Activated CD4-positive, alpha-beta T cell treated with anti-CD3 and anti-CD28 coated beads, Interleukin-10, Interleukin-2, amounts not matched to agents 100 ng/mL and 50 ng/mL, durations not matched to agents 16 hours and 8 hours (primary cell): ENCODE data around the gene COBL.

Experiments used
- DNase-seq: peaks from one replicate; pipeline ENCODE4 v3.0.0-alpha.2; 2020

Gene COBL

GRCh38 chr7:50982626-50983025, 334.0 kb downstream of the COBL start:
- no peak for DNase-seq

- no peak for DNase-seq
Measured at GRCh38 chr7:50981743-50982142, 334.9 kb downstream of the COBL start.

- no peak for DNase-seq
Measured at GRCh38 chr7:50980411-50980810, 336.2 kb downstream of the COBL start.

- DNase-seq: no peak
Measured at GRCh38 chr7:50978633-50979215, 337.9 kb downstream of the COBL start.

- no peak for DNase-seq
Measured at GRCh38 chr7:50977421-50977820, 339.2 kb downstream of the COBL start.

- DNase-seq: no peak
Measured at GRCh38 chr7:50976064-50976463, 340.5 kb downstream of the COBL start.

- no peak for DNase-seq
Measured at GRCh38 chr7:50974240-50974639, 342.4 kb downstream of the COBL start.

GRCh38 chr7:50973814-50974213, 342.8 kb downstream of the COBL start:
- no peak for DNase-seq

GRCh38 chr7:50970092-50970491, 346.5 kb downstream of the COBL start:
- no peak for DNase-seq
